K562 (cell line): ENCODE results near the gene NR3C1. TPM values are rescaled to one million over a fixed set of nuclear protein-coding genes. Genes with fewer than 3 reads are reported as not detected.

Experiments used
- ATAC-seq: fragments of 200-7000 bp; cut with Tn5 transposase; 3 replicates; pipeline ENCODE4 v1.9.1; 2020; ENCODE audit warnings: moderate library complexity
- BruUV-seq: library from RNA; stranded (reverse); fragments of 400-500 nt; replicated peaks from 2 replicates; lab custom pipeline; 2021; lab: Mats Ljungman, UMichigan
- CTCF ChIA-PET: fragments of 300-600 bp; formaldehyde crosslinking; extraction: SDS; loops from one replicate; lab custom pipeline; 2021; ENCODE audit warnings: low intra/inter-chr PET ratio; lab: Yijun Ruan, JAX
- POLR2A ChIA-PET: fragments of 300-600, 350-650 bp; sonication (Branson Sonifier 250); formaldehyde crosslinking; extraction: SDS; loops from one replicate; lab custom pipeline; 2021; ENCODE audit warnings: antibody characterized with exemption, inconsistent platforms; lab: Yijun Ruan, JAX
- DNase-seq, 4 experiments: peaks; one replicate each; pipeline versions ENCODE4 v3.0.0 to v3.0.0-alpha.2; 2011 to 2018; ENCODE audit warnings: low spot score in 3 of 4, mixed read lengths in 3 of 4; ENCODE audit errors: extremely low read depth in 1 of 4
- FAIRE-seq: peaks from 2 replicates; lab custom pipeline; 2011; peaks lifted over from hg19 to GRCh38; lab: Jason Lieb, UNC
- H2AFZ ChIP-seq: 2 replicates; pipeline ENCODE4 v1.6.0; 2011; ENCODE audit warnings: low read depth, low read length, control low read depth, inconsistent platforms
- H3K27ac ChIP-seq: fragments of 200-600 bp; 3 replicates; pipeline ENCODE4 v1.8.0; 2011; ENCODE audit warnings: low read depth, mild to moderate bottlenecking, control low read depth, inconsistent platforms, low read length, moderate library complexity, mixed read lengths; ENCODE audit errors: extremely low read depth
- H3K27me3 ChIP-seq, 2 experiments: fragments of 300-600 bp in 1 of 2; 2 replicates in 1 of 2; 3 replicates in 1 of 2; pipeline versions ENCODE4 v1.6.0 to v1.8.0; 2011; ENCODE audit warnings: inconsistent platforms in 2 of 2, low read length in 2 of 2, mild to moderate bottlenecking in 1 of 2, mixed read lengths in 1 of 2, moderate library complexity in 1 of 2; ENCODE audit not compliant: control insufficient read depth in 2 of 2, insufficient read depth in 2 of 2
- H3K36me3 ChIP-seq: fragments of 300-600 bp; 3 replicates; pipeline ENCODE4 v1.8.0; 2011; ENCODE audit warnings: mild to moderate bottlenecking, low read length, inconsistent platforms; ENCODE audit not compliant: control insufficient read depth, insufficient read depth
- H3K4me1 ChIP-seq, 2 experiments: fragments of 200-600 bp in 1 of 2; replicated peaks in 1 of 2; 2 replicates in 1 of 2; 3 replicates in 1 of 2; pipeline versions ENCODE4 v1.5.1 to v1.8.0; 2011; ENCODE audit warnings: inconsistent platforms in 2 of 2, low read length in 2 of 2, mild to moderate bottlenecking in 1 of 2, mixed read lengths in 1 of 2, moderate library complexity in 1 of 2; ENCODE audit not compliant: control insufficient read depth in 2 of 2, insufficient read depth in 2 of 2
- H3K4me2 ChIP-seq: 2 replicates; pipeline ENCODE4 v1.6.1; 2011; ENCODE audit warnings: low read length, control low read depth, inconsistent platforms, mixed read lengths; ENCODE audit not compliant: insufficient read depth
- H3K4me3 ChIP-seq: fragments of 200-600 bp; sonication (generic), shearing (Covaris generic); 2 replicates; pipeline ENCODE4 v1.5.1; 2016; ENCODE audit warnings: control low read depth, inconsistent platforms
- H3K79me2 ChIP-seq: fragments of 200-600 bp; 3 replicates; pipeline ENCODE4 v1.8.0; 2011; ENCODE audit warnings: low read length, inconsistent platforms; ENCODE audit not compliant: control insufficient read depth, insufficient read depth
- H3K9ac ChIP-seq, 2 experiments: 2 replicates each; pipeline versions ENCODE4 v1.6.0 to v1.6.1; 2011; ENCODE audit warnings: low read depth in 2 of 2, low read length in 2 of 2, control low read depth in 1 of 2, inconsistent platforms in 1 of 2, mild to moderate bottlenecking in 1 of 2, mixed read lengths in 1 of 2; ENCODE audit not compliant: insufficient read depth in 1 of 2
- H3K9me1 ChIP-seq: one replicate; pipeline ENCODE4 v1.6.0; 2011; ENCODE audit warnings: inconsistent platforms, mild to moderate bottlenecking, low read length, moderate library complexity; ENCODE audit not compliant: control insufficient read depth, insufficient read depth
- H3K9me3 ChIP-seq: replicated peaks from 2 replicates; pipeline ENCODE4 v1.5.1; 2011; ENCODE audit warnings: low read depth, low read length, inconsistent platforms; ENCODE audit not compliant: control insufficient read depth, insufficient read depth
- H4K20me1 ChIP-seq: replicated peaks from 2 replicates; pipeline ENCODE4 v1.6.1; 2011; ENCODE audit warnings: low read length, inconsistent platforms, mixed read lengths; ENCODE audit not compliant: control insufficient read depth, insufficient read depth
- RBM25 ChIP-seq: fragments of 200-400 bp; formaldehyde crosslinking; IDR thresholded peaks from 2 replicates; pipeline ENCODE4 v1.6.1; 2018; ENCODE audit warnings: low read length, low read depth, moderate library complexity; ENCODE audit not compliant: severe bottlenecking
- SIN3B ChIP-seq: fragments of 450-650 bp; IDR thresholded peaks from 2 replicates; pipeline ENCODE4 v1.6.1; 2017; ENCODE audit warnings: low read depth, mild to moderate bottlenecking, moderate library complexity
- ZKSCAN8 ChIP-seq: fragments of 200-800 bp; sonication (Bioruptor generic); IDR thresholded peaks from 2 replicates; pipeline ENCODE4 v1.6.1; 2016; ENCODE audit warnings: missing genetic modification characterization, missing compliant biosample characterization
- WGBS: fragments of 100-300 bp; shearing (Covaris generic); methylation state at CpG from one replicate; pipeline ENCODE4 v1.1.6; 2016; ENCODE audit warnings: low coverage, mixed read lengths; ENCODE audit not compliant: insufficient coverage; ENCODE audit errors: missing lambda C conversion rate; 5-methylcytosine and 5-hydroxymethylcytosine counted together
- in situ Hi-C: fragments of 300-500 bp; cut with MboI; formaldehyde crosslinking; loops from 4 replicates; pipeline ENCODE4 v1.15.0; 2018; ENCODE audit warnings: inconsistent platforms, mixed read lengths
- intact Hi-C: fragments of 100-400 bp; cut with micrococcal nuclease; formaldehyde crosslinking; loops from 2 replicates; pipeline ENCODE4 v1.14.2; 2022
- polyA plus RNA-seq, 8 experiments: library from polyadenylated mRNA; depleted of rRNA in 4 of 8; stranded (reverse) in 5 of 8; unstranded in 3 of 8; fragments of >200 nt; fragmentation: Nextera tagmentation in 2 of 8; fragmentation: Illumina TruSeq in 1 of 8; extraction: Ambion mirVana in 2 of 8; extraction: Trizol in 1 of 8; gene quantifications; 2 replicates each; pipeline versions ENCODE4 v1.2.1 to v1.2.3, GENCODE V29; 2011 to 2014; ENCODE audit warnings: inconsistent platforms in 1 of 8, missing spikeins in 1 of 8
- total RNA-seq, 7 experiments: library from RNA; depleted of rRNA in 6 of 7; stranded (reverse); fragments of >200 nt in 6 of 7; fragmentation: Illumina TruSeq in 2 of 7; extraction: Trizol in 2 of 7; gene quantifications; 2 replicates each; pipeline versions ENCODE4 v1.2.1 to v1.2.3, GENCODE V29; 2011 to 2021; ENCODE audit warnings: low replicate concordance in 1 of 7
- TF ChIP-seq, protein P1 (sequence below), 2 experiments: fragments of 450-650 bp in 1 of 2; sonication (generic) in 1 of 2; formaldehyde crosslinking in 1 of 2; IDR thresholded peaks in 1 of 2; conservative IDR thresholded peaks in 1 of 2; 2 replicates each; pipeline versions ENCODE4 v1.6.1 to v1.8.1; 2016 to 2023; ENCODE audit warnings: mild to moderate bottlenecking in 2 of 2, moderate library complexity in 2 of 2, inconsistent platforms in 1 of 2, missing genetic modification reagents in 1 of 2

Gene NR3C1
- total and polyA plus RNA-seq, 9 of the 15 experiments (the other 6 are each of a cell fraction or from before 2014, with no cell fraction given): 8.2 to 36.0 (median 15.0) TPM

DNA sequence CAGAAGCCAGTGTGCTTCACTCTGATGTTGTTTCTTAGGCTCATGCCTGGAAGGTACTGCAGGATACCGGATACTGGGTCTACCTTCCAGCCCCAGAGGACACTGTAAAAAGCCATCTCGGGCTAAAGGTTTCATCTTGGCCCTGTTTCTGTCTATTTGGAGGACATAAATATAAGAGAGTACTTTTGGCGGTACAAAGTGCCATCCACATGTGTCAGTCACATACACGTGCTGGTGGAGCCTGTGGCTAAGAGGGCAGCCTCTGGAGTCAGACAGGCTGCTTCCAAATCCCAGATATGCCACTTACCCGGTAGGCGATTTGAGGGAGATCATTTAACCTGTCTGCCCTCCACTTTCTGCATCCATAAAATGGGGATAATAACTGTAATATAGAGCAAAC lies 160.4 kb downstream of the NR3C1 start:
- no peak for TF ChIP-seq ZKSCAN8 (CRISPR knock-in tag)
- TF ChIP-seq RBM25: peak; percentile 34
- H3K27ac ChIP-seq: no peak overlapping the region
- intact Hi-C loops (no loop called here), in situ Hi-C loops (no loop called here)
- no peak overlapping the region for H3K4me2 ChIP-seq
- no peaks in the 10 kb centered on the region for H3K36me3 ChIP-seq
- no peaks in the 10 kb centered on the region for H3K9me1 ChIP-seq
- FAIRE-seq: no peak
- no peak for DNase-seq
- 0 out of 2 replicates have a peak overlapping the region, but pooled peaks have one; percentile 28 for H2AFZ ChIP-seq
- no peak for ATAC-seq
- no peaks in the 10 kb centered on the region for H4K20me1 ChIP-seq
- no peak overlapping the region for H3K4me3 ChIP-seq
- no TSS peak for BruUV-seq
- H3K9ac ChIP-seq: no peak overlapping the region
- H3K4me1 ChIP-seq: peaks cover 14 to 33% of the 10 kb centered on the region in 2 experiments
- H3K9me3 ChIP-seq: peaks cover 7% of the 10 kb centered on the region
- no peaks in the 10 kb centered on the region for H3K79me2 ChIP-seq
- ChIA-PET POLR2A (no interaction called here), CTCF (no interaction called here)
- WGBS: 78% methylated on average over 6 of the region's 6 CpGs
- no peaks in the 10 kb centered on the region for H3K27me3 ChIP-seq

- DNase-seq: no peak
- Histone ChIP-seq H3K4me2 (no peak overlapping the region), H3K9me3 (peaks cover 7% of the 10 kb centered on the region), H3K9ac (no peak overlapping the region), H3K27me3 (no peaks in the 10 kb centered on the region), H2AFZ (no peak overlapping the region), H3K9me1 (no peaks in the 10 kb centered on the region), H3K27ac (no peak overlapping the region), H3K79me2 (no peaks in the 10 kb centered on the region), H4K20me1 (no peaks in the 10 kb centered on the region), H3K36me3 (no peaks in the 10 kb centered on the region), H3K4me3 (no peak overlapping the region), H3K4me1 (peaks cover 8 to 34% of the 10 kb centered on the region in 2 experiments; a peak in 4 of 5 replicates)
- no peak for FAIRE-seq
- ATAC-seq: no peak
- in situ Hi-C loops (no loop called here), intact Hi-C loops (no loop called here)
- no TSS peak for BruUV-seq
- ChIA-PET CTCF (no interaction called here), POLR2A (interaction anchor here (0.6 kb wide), 1 partner anchor 180 kb away, joined by 3 read pairs; no protein-coding TSS in a partner anchor)
- 42% methylated on average over 1 of the region's 1 CpG for WGBS
- TF ChIP-seq SIN3B: no peak
- TF ChIP-seq, protein P1, sequence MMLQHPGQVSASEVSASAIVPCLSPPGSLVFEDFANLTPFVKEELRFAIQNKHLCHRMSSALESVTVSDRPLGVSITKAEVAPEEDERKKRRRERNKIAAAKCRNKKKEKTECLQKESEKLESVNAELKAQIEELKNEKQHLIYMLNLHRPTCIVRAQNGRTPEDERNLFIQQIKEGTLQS (IDR thresholded peaks at IDR 0.05): peak; percentile 44; the same call in 1 of the 2 replicates
- TF ChIP-seq, protein P1 (CRISPR knock-in tag; conservative IDR thresholded peaks at IDR 0.05): no peak
Measured at GRCh38 chr5:143241892-143242291, 161.6 kb downstream of the NR3C1 start.
